A549 (cell line): ENCODE data around the gene DYNC1LI2. TPM values are rescaled to one million over a fixed set of nuclear protein-coding genes. Genes with fewer than 3 reads are reported as not detected.

Source experiments
- ATAC-seq, 2 experiments: fragments of 200-7000 bp in 1 of 2; fragments of >200 bp in 1 of 2; cut with Nextera tagmentation in 1 of 2; cut with Tn5 transposase in 1 of 2; 3 replicates each; pipeline versions ENCODE4 v1.8.0 to v1.9.1; 2018 to 2020; ENCODE audit warnings: mild to moderate bottlenecking in 1 of 2, moderate library complexity in 1 of 2
- CTCF ChIA-PET: fragments of 300-600 bp; sonication (Branson Sonifier 250); formaldehyde crosslinking; extraction: SDS; loops from one replicate; lab custom pipeline; 2021; ENCODE audit warnings: antibody characterized with exemption, inconsistent platforms; lab: Yijun Ruan, JAX
- POLR2A ChIA-PET: fragments of 350-600 bp; formaldehyde crosslinking; extraction: SDS; loops from one replicate; lab custom pipeline; 2021; ENCODE audit warnings: antibody characterized with exemption, inconsistent platforms; lab: Yijun Ruan, JAX
- DNase-seq, 2 experiments: peaks; one replicate each; pipeline versions ENCODE4 v3.0.0 to v3.0.0-alpha.2; 2011 to 2016; ENCODE audit warnings: low read depth in 1 of 2, low spot score in 1 of 2
- FAIRE-seq: peaks from 2 replicates; lab custom pipeline; 2011; peaks lifted over from hg19 to GRCh38; lab: Jason Lieb, UNC
- H3K27ac ChIP-seq, 2 experiments: fragments of >200 bp; sonication (Bioruptor Twin); formaldehyde crosslinking; 3 replicates each; pipeline ENCODE4 v1.5.1; 2016 to 2017
- H3K4me1 ChIP-seq: fragments of >200 bp; sonication (Bioruptor Twin); formaldehyde crosslinking; 3 replicates; pipeline ENCODE4 v1.6.1; 2016
- H3K4me2 ChIP-seq: fragments of >200 bp; sonication (Bioruptor Twin); formaldehyde crosslinking; 3 replicates; pipeline ENCODE4 v1.6.1; 2016
- H3K4me3 ChIP-seq: fragments of >200 bp; sonication (Bioruptor Twin); formaldehyde crosslinking; 3 replicates; pipeline ENCODE4 v1.5.1; 2016
- H3K9me3 ChIP-seq: fragments of >200 bp; sonication (Bioruptor Twin); formaldehyde crosslinking; 3 replicates; pipeline ENCODE4 v1.6.1; 2016
- BCL3 ChIP-seq: fragments of >200 bp; sonication (Bioruptor Twin); formaldehyde crosslinking; IDR thresholded peaks from 3 replicates; pipeline ENCODE4 v1.6.1; 2016
- BHLHE40 ChIP-seq: IDR thresholded peaks from 2 replicates; pipeline ENCODE4 v1.6.1; 2012; ENCODE audit warnings: low read depth, low read length, inconsistent platforms
- CHD2 ChIP-seq: fragments of 150-350 bp; IDR thresholded peaks from 2 replicates; pipeline ENCODE4 v1.6.1; 2014; ENCODE audit warnings: low read length; ENCODE audit not compliant: partially characterized antibody
- CHD4 ChIP-seq: fragments of 200-600 bp; sonication (generic); IDR thresholded peaks from 2 replicates; pipeline ENCODE4 v1.6.1; 2016; ENCODE audit warnings: antibody characterized with exemption, mild to moderate bottlenecking, borderline replicate concordance
- E2F6 ChIP-seq: IDR thresholded peaks from 2 replicates; pipeline ENCODE4 v1.6.1; 2012; ENCODE audit warnings: low read depth, borderline replicate concordance
- ESRRA ChIP-seq: fragments of 150-350 bp; IDR thresholded peaks from 2 replicates; pipeline ENCODE4 v1.6.1; 2014; ENCODE audit warnings: mild to moderate bottlenecking, low read length, borderline replicate concordance
- FOXS1 ChIP-seq: fragments of 250-450 bp; sonication (Bioruptor Pico); IDR thresholded peaks from 2 replicates; pipeline ENCODE4 v1.5.0; 2020; ENCODE audit warnings: mild to moderate bottlenecking, moderate library complexity
- GATA3 ChIP-seq: IDR thresholded peaks from 2 replicates; pipeline ENCODE4 v1.6.1; 2012; ENCODE audit warnings: borderline replicate concordance
- HEYL ChIP-seq: fragments of 250-450 bp; sonication (Bioruptor Pico); IDR thresholded peaks from 2 replicates; pipeline ENCODE4 v1.8.0; 2021; ENCODE audit warnings: mild to moderate bottlenecking, moderate library complexity
- HMGXB4 ChIP-seq: fragments of 250-450 bp; sonication (Bioruptor Pico); IDR thresholded peaks from 2 replicates; pipeline ENCODE4 v1.5.0; 2021; ENCODE audit warnings: mild to moderate bottlenecking, moderate library complexity, borderline replicate concordance
- HOXA7 ChIP-seq: fragments of 250-450 bp; sonication (Bioruptor Pico); IDR thresholded peaks from 2 replicates; pipeline ENCODE4 v1.5.0; 2020; ENCODE audit warnings: mild to moderate bottlenecking, moderate library complexity
- KDM1A ChIP-seq: fragments of 200-600 bp; sonication (generic); IDR thresholded peaks from 2 replicates; pipeline ENCODE4 v1.6.1; 2016; ENCODE audit warnings: low read depth, mild to moderate bottlenecking
- MYC ChIP-seq: IDR thresholded peaks from 2 replicates; pipeline ENCODE4 v1.6.1; 2012; ENCODE audit warnings: mild to moderate bottlenecking, inconsistent platforms, low read length, improper control_type of control experiment, borderline replicate concordance
- NPAS2 ChIP-seq: fragments of 250-450 bp; sonication (Bioruptor Pico); IDR thresholded peaks from 2 replicates; pipeline ENCODE4 v1.8.0; 2022; ENCODE audit warnings: mild to moderate bottlenecking, moderate library complexity, borderline replicate concordance
- POLR2A ChIP-seq: IDR thresholded peaks from 2 replicates; pipeline ENCODE4 v1.6.1; 2012; ENCODE audit warnings: mild to moderate bottlenecking, low read length
- POLR2AphosphoS2 ChIP-seq: conservative IDR thresholded peaks from 2 replicates; pipeline ENCODE4 v1.6.1; 2012; ENCODE audit warnings: low read length, improper control_type of control experiment, inconsistent platforms
- RNF2 ChIP-seq: fragments of 200-600 bp; sonication (generic); IDR thresholded peaks from 2 replicates; pipeline ENCODE4 v1.6.1; 2016; ENCODE audit warnings: low read depth, mild to moderate bottlenecking, antibody characterized with exemption, moderate library complexity, borderline replicate concordance
- SREBF2 ChIP-seq: fragments of 450-650 bp; IDR thresholded peaks from 2 replicates; pipeline ENCODE4 v1.6.1; 2014; ENCODE audit warnings: mild to moderate bottlenecking, moderate library complexity
- USF2 ChIP-seq: fragments of 450-650 bp; IDR thresholded peaks from 2 replicates; pipeline ENCODE4 v1.6.1; 2014; ENCODE audit warnings: antibody characterized with exemption
- ZNF302 ChIP-seq: fragments of 250-450 bp; sonication (Bioruptor Pico); IDR thresholded peaks from 2 replicates; pipeline ENCODE4 v1.9.0; 2021; ENCODE audit warnings: inconsistent platforms, mild to moderate bottlenecking, moderate library complexity
- WGBS: methylation state at CpG from one replicate; pipeline ENCODE4 v1.1.6; 2017; ENCODE audit errors: missing lambda C conversion rate; 5-methylcytosine and 5-hydroxymethylcytosine counted together
- polyA plus RNA-seq, 4 experiments: library from polyadenylated mRNA; depleted of rRNA in 3 of 4; stranded (reverse); fragments of >200 nt; fragmentation: RNase III in 1 of 4; extraction: RNeasy Plus Mini Kit Qiagen cat#74134 plus additional on column Dnase treatment in 1 of 4; gene quantifications; 2 replicates in 3 of 4; 3 replicates in 1 of 4; pipeline ENCODE4 v1.2.3, GENCODE V29; 2011 to 2017
- TF ChIP-seq, protein P1 (sequence below): fragments of 250-450 bp; sonication (Bioruptor Pico); IDR thresholded peaks from 2 replicates; pipeline ENCODE4 v1.5.0; 2020; ENCODE audit warnings: low read depth, mild to moderate bottlenecking, moderate library complexity
- TF ChIP-seq, protein P2 (sequence below): IDR thresholded peaks from 2 replicates; pipeline ENCODE4 v1.6.1; 2012

The DYNC1LI2 gene
- polyA plus RNA-seq, 2 of the 4 experiments (the other 2 are of a cell fraction): 96.5 to 112 TPM

- DNase-seq (no peak), ATAC-seq (no peak), FAIRE-seq (no peak)
- H3K4me1 ChIP-seq: no peaks in the 10 kb centered on the region
- no peak overlapping the region for H3K27ac ChIP-seq
- H3K9me3 ChIP-seq: peaks cover 18% of the 10 kb centered on the region; the same call in 2 of the 3 replicates
- POLR2A ChIA-PET: no interaction called here
- CTCF ChIA-PET: interaction anchor here (0.9 to 3.6 kb wide), 7 partner anchors 14 to 108 kb away, joined by 3 to 16 read pairs (median 4); partner anchors contain the start of genes CMTM4 and DYNC1LI2
- TF ChIP-seq ZNF302: no peak
- TF ChIP-seq BCL3: no peak
- TF ChIP-seq HOXA7 (CRISPR knock-in tag): no peak
- no peak for TF ChIP-seq ESRRA
- TF ChIP-seq, protein P1, sequence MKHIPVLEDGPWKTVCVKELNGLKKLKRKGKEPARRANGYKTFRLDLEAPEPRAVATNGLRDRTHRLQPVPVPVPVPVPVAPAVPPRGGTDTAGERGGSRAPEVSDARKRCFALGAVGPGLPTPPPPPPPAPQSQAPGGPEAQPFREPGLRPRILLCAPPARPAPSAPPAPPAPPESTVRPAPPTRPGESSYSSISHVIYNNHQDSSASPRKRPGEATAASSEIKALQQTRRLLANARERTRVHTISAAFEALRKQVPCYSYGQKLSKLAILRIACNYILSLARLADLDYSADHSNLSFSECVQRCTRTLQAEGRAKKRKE: no peak
- TF ChIP-seq HMGXB4 (CRISPR knock-in tag): no peak
- TF ChIP-seq HEYL: no peak
- TF ChIP-seq NPAS2: no peak
- TF ChIP-seq GATA3: no peak
- no peak for TF ChIP-seq SREBF2
- no peak overlapping the region for H3K4me2 ChIP-seq
- no peak overlapping the region for H3K4me3 ChIP-seq
Measured at GRCh38 chr16:66711581-66711980, 39.8 kb downstream of the DYNC1LI2 start.

GRCh38 chr16:66706506-66706880 lies 44.9 kb downstream of the DYNC1LI2 start:
- no peak overlapping the region for H3K4me3 ChIP-seq
- ChIA-PET CTCF (interaction anchor here (1.4 kb wide), 1 partner anchor 46 kb away, joined by 3 read pairs; no protein-coding TSS in a partner anchor), POLR2A (no interaction called here)
- H3K9me3 ChIP-seq: peaks cover 9% of the 10 kb centered on the region; the same call in 2 of the 3 replicates
- ATAC-seq: no peak
- no peak for DNase-seq
- H3K27ac ChIP-seq: no peak overlapping the region
- WGBS: 77% methylated on average over 8 of the region's 8 CpGs
- FAIRE-seq: no peak
- H3K4me2 ChIP-seq: no peak overlapping the region
- TF ChIP-seq GATA3 (no peak), POLR2A (no peak), BHLHE40 (no peak), E2F6 (no peak), POLR2AphosphoS2 (no peak), CHD4 (no peak), HEYL (no peak), HOXA7 (CRISPR knock-in tag) (no peak), RNF2 (no peak), FOXS1 (no peak), MYC (no peak), KDM1A (no peak), CHD2 (no peak), USF2 (no peak), NPAS2 (no peak)
- TF ChIP-seq, protein P2, sequence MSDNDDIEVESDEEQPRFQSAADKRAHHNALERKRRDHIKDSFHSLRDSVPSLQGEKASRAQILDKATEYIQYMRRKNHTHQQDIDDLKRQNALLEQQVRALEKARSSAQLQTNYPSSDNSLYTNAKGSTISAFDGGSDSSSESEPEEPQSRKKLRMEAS: no peak
- TF ChIP-seq, protein P1: no peak
- H3K4me1 ChIP-seq: no peaks in the 10 kb centered on the region
